Testis (tissue), 3 donors: Measurements from ENCODE around the gene MESD. TPM values are rescaled to one million over a fixed set of nuclear protein-coding genes. Genes with fewer than 3 reads are reported as not detected.

Experiments used
- microRNA-seq, 2 donors: library from miRNA; unstranded; fragments of <30 nt; microRNA quantifications; one replicate each; pipeline ENCODE4, GENCODE V29; 2016; ENCODE audit warnings: borderline number of aligned reads in 2 of 2, borderline replicate concordance in 1 of 2
- polyA plus RNA-seq: library from polyadenylated mRNA; stranded (reverse); fragments of 350-450 nt; fragmentation: Illumina TruSeq; extraction: RNeasy Lipid Tissue Mini Kit (QIAGEN cat#74804); gene quantifications from one replicate; pipeline ENCODE4 v1.2.3, GENCODE V29; 2014; ENCODE audit warnings: low read depth, low replicate concordance; ENCODE audit not compliant: insufficient read depth
- small RNA-seq, 2 donors: library from RNA; depleted of rRNA; stranded (forward); fragments of <200 nt; gene quantifications; one replicate each; pipeline ENCODE3, GENCODE V24; 2016
- total RNA-seq, 2 donors: library from RNA; depleted of rRNA; stranded (reverse); fragments of >200 nt; gene quantifications; one replicate each; pipeline ENCODE4 v1.2.3, GENCODE V29; 2016

The MESD gene
- total and polyA plus RNA-seq, 3 donors from 2014 or later, result 26.0 to 39.8 (median 38.5) TPM

Small RNAs within 50 kb of the gene (microRNA-seq; reads per million reads assigned to microRNA genes)
- gene MIR4514, result 0 reads per million in 2 donors

Small RNAs within 50 kb of the gene (small RNA-seq; reads per million reads assigned to genes)
- 0 reads per million in 2 donors for gene MIR4514

Other genes starting within 250 kb of the MESD start
- 10 to 100 TPM in 1 of 2 donors, 1 to 10 TPM in 1; 8.3 to 21.5 TPM for gene CEMIP, start 210.4 kb downstream of the MESD start, total RNA-seq
- gene CEMIP, start 210.4 kb downstream of the MESD start, polyA plus RNA-seq, result 7.5 TPM
- gene TLNRD1, start 11.1 kb upstream of the MESD start, total RNA-seq, result 10 to 100 TPM; 11.5 to 14.9 TPM
- gene TLNRD1, start 11.1 kb upstream of the MESD start, polyA plus RNA-seq, result 2.6 TPM
- 1 to 10 TPM; 4.6 to 8.7 TPM for gene CFAP161, start 144.5 kb upstream of the MESD start, total RNA-seq
- gene CFAP161, start 144.5 kb upstream of the MESD start, polyA plus RNA-seq, result 19.7 TPM
- 10 to 100 TPM; 14.9 to 17.6 TPM for gene IL16, start 207.1 kb upstream of the MESD start, total RNA-seq
- 13.1 TPM for gene IL16, start 207.1 kb upstream of the MESD start, polyA plus RNA-seq